Measurements from ENCODE around the gene BIRC6.

Gene BIRC6

DNA sequence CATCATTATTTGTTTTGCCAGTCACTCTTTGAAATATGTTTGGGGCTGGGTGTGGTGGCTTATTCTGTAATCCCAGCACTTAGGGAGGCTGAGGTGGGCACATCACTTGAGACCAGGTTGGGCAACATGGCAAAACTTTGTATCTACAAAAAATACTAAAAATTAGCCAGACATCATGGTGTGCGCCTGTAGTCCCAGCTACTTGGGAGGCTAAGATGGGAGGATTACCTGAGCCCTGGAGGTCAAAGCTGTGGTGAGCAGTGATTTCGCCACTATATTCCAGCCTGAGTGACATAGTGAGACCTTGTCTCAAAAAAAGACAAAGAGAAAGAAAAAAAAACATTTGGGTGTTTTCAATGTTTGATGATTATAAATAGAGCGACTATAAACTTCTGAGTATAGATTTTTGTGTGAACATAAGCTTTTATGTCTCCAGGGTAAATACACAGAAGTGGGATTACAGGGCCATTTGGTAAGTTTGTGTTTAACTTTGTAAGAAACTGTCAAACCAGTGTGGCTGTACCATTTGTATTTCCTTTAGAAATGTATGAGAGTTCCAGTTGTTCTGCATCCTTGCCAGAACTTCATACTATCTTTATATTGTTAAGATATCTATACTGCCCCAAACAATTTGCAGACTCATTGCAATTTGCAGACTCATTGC, 15.8 kb downstream of the BIRC6 start:
- DNase-seq, result no peak

DNA sequence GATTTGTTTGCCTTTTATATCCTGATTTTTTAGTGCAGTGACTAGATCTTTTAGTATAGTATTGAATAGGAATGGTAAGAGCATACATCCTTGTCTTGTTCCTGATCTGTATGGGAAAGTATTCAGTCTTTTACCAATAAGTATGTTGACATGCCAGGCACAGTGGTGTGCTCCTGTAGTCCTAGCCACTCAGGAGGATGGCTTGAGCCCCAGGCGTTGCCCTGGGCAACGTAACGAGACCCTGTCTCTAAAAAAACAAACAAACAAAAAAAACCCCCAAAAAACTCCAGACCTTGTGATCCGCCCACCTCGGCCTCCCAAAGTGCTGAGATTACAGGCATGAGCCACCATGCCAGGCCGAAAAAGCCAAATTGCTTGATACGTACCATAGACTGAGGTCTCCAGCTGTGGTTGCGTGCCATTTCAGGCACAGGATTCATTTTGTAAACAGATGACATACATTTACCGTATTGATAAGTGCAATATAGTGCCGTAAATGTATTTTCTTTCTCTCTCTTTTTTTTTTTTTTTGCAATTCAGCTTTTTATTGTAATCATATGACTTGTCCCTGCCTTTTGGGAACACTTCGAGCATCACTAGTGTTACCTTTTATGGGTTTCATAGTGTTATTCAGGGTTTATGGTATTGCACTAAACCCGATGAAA, 18.5 kb downstream of the BIRC6 start:
- DNase-seq, result no peak

DNA sequence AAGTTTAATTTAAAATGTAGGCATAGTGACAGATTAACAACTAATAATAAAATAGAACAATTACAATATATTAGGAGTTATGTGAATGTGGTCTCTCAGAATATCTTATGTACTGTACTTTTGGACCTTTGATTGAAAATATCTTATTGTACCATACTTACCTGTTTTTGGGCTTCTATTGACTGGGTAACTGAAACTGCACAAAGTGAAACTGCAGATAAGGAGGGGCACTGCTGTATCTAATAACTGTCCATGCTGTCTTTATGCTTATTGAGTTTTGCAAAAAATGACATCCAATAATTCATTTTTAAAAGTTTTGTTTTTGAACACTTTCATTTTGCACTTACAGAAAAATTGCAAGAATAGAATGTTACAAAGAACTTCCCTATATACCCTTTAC, 19.9 kb downstream of the BIRC6 start:
- no peak for DNase-seq

DNA sequence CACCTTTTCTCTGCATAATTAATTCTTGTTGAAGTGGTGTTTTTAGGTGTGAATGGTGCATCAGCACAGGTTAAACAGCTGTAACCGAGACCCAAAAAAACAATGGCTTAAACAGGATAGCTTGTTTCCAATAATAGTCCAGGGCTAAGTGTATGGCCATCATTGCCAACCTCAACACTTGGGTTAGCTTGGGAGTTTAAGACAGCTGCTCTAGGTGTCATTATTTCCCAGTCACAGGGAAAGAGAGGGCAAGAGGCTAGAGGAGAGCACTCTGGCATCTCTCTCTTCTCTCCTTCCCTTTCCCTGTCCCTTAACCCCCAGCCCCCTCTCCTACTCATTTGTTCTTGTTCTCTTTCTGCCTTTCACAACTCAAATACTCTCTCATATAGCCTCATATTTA, 21.1 kb downstream of the BIRC6 start:
- no peak for DNase-seq

DNA sequence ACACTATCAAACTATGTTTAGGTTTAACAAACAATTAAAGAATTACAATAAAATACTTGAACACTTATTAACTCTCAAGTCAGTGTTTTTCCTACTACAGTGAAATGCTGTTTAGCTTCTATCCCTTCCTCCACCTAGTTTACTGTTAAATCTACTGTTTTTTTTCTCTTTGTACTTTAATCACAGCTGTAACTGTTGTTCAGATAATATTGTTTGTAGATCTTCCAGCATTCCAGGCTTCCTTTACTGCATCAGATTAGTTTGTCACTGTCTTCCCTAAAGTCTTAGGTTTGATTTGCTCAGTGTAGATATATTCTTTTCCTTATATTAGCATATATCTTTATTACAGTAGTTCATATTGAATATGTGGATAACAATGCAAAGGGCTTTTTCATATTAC, 22.5 kb downstream of the BIRC6 start:
- DNase-seq, result no peak

DNA sequence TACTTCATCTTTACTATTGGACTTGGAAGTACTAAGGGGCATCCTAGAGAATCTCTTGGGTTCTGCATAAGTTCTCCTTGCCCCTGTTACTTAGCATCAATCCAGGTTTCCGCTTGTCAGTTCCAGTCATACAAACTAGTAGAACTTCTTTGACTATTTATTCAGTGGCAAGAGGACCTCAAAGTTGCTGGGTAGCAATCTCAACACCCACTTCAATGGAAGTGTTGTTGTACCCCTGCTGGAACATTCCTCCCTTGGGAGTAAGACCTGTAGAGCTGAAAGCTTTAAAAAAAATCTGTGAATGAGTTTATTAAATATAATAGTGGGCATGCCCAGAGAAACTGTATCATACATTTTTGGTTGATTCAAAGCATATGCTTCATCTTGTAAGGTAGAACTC, 27.0 kb downstream of the BIRC6 start:
- DNase-seq, result no peak

DNA sequence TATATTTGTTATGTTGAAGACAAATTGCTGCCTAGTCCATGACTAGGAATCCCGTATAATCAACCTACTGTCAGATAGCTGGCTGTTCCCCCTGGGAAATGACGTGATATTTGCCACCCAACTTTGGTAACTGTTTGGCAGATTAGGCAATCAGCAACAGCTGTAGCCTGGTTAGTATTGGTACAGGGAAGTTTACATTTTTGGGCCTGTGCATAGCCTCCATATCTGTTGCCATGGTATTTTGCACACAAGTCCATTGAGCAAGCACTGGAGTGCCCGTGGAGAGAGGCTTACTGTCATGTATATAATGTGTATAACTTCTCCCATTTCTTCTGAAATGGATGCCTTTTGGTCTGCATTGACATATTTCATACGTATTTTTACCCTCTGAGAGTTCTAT, 27.7 kb downstream of the BIRC6 start:
- no peak for DNase-seq

DNA sequence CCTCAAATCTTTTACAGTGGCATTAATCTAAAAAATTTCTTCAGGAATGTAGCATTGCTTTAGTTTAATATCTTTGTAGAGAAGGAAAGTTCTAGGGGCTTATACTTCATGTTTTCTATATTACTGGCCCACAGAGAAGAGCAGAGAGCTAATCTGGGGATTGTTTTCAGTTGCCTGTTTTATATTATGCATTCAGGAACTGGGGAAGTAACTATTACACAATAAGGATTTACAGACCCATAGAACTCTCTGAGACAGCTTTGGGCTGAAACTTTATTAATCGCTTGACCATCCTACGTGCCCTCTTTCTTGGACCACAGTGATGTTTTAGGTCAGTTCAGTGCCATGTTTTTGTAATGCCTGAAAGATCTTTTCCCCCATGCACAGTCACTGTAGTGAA, 29.9 kb downstream of the BIRC6 start:
- DNase-seq, result no peak

DNA sequence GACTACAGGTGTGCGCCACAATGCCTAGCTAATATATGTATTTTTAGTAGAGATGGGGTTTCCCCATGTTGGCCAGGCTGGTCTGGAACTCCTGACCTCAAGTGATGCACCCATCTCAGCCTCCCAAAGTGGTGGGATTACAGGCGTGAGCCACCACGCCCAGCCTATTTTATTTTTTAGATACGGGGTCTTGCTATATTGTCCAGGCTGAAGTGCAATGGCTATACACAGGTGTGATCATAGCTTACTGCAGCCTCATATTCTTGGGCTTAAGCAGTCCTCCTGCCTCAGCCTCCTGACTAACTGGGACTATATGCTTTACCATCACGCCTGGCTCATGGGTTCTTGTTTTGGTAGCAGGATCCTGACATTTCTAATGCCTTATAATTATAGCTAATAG, 42.4 kb downstream of the BIRC6 start:
- DNase-seq, result no peak

DNA sequence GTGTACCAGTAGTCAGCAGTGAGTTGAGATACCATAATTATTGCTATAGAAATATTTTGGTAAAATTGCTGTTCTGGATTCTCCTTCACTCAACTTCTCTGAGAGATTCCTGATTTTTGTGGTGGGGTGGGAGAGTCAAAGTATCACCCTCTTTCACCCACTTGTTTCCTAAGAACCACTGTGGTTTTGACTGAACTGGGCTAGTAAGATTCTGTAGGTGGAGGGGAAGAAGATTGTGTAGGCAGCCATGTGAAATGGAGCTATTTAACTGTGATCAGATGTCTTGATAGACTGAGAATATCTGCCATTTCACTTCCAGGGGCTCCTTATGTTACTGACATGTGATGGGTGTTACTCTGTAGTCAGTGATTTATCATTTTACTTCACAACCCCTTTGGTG, 45.3 kb downstream of the BIRC6 start:
- no peak for DNase-seq

DNA sequence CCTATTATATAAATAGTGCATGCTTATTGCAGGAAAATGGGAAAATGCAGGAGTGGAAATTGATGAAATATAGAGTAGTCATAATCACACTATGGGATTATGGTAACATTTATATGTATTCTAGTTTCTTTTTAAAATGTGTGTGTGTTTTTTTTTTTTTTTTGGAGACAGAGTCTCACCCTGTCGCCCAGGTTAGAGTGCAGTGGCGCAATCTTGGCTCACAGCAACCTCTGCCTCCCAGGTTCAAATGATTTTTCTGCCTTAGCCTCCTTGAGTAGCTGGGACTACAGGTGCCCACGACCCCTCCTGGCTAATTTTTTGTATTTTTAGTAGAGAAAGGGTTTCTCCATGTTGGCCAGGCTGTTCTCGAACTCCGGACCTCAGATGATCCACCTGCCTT, 47.0 kb downstream of the BIRC6 start:
- DNase-seq, result no peak

DNA sequence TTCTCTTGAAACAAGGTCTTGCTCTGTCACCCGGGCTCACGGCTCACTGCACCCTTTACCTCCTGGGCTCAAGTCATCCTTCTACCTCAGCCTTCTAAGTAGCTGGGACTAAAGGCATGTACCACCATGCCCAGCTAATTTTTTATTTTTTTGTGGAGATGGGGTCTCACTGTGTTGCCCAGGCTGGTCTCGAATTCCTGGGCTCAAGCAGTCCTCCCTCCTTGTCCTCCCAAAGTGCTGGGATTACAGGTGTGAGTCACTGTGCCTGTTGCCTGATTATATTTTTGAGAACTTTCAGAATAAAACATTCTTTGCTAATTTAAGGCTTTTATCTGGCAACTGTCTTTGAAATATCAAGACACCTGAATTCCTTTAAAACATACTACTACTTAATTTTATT, 47.9 kb downstream of the BIRC6 start:
- no peak for DNase-seq

DNA sequence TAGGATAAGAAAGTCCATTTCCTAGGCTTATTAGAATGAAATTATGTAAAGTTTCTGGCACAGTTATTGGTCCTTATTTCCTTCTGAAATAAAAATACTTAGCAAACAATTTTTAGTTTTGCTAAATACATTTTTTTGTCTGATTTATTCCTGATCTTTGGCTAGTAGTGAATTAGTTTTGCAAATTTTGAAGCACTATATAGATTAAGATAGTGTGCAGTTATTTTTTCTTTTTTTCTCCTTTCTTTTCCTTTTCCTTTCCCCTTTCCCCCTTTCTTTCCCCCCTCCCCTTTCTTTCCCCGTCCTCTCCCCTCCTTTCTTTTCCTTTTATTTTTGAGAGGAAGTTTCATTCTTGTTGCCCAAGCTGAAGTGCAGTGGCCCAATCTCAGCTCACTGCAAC, 59.7 kb downstream of the BIRC6 start:
- DNase-seq, result no peak

DNA sequence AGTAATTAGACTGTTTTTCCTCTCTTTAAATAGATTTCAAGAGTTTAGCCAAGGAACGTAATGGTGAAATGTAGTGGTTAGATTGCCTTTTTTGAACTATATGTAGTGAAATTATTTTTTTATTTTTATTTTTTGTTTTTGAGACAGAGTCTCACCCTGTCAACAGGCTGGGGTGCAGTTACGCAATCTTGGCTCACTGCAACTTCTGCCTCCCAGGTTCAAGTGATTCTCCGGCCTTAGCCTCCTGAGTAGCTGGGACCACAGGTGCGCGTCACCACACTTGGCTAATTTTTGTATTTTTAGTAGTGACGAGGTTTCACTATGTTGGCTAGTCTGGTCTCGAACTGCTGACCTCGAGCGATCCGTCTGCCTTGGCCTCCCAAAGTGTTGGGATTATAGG, 60.8 kb downstream of the BIRC6 start:
- DNase-seq, result no peak

DNA sequence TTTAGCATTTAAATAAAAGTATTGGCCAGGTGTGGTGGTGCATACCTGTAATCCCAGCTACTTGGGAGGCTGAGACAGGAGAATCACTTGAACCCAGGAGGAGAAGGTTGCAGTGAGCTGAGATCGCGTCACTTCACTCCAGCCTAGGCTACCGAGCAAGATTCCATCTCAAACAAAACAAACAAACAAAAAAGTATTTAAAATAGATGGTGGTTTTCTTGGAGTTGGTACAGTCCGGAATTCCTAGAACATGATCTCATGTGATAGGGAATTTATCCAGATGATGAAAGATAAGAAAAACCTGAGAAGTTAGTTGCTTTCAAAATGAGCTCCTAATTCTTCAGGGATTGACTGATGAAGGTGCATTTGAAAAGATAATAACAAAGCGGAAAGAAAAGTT, 62.0 kb downstream of the BIRC6 start:
- no peak for DNase-seq

DNA sequence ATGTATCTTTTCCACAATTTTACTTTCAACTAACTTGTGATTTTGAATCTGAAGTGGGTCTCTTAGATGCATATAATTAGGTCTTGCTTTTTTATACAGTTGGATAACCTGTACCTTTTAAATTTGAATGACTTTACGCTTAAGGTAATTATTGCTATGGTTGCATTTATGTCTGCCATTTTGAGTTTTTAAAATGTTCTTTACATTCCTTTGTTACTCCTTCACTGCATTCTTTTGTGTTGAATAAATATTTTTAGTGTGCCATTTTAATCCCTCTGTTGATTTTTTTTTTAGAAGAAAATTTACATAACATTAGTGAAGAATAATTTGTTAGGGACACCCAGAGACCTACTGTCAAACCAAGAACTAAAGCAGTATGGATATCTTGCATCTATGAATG, 65.3 kb downstream of the BIRC6 start:
- DNase-seq, result no peak

DNA sequence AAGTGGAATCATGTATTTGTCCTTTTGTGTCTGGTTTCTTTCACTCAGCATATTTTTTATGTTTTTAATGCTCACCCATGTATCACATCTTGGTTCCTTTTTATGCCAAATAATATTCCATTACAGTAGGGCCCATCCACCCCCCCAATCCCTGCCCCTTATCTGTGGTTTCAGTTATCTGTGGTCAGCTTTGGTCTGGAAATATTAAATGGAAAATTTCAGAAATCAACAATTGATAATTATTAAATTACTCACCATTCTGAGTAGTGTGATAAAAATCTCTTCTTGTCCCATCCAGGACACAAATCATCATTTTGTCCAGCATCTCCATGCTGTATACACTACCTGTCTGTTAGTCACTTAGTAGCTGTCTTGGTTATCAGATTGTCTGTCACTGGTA, 66.7 kb downstream of the BIRC6 start:
- DNase-seq, result no peak

DNA sequence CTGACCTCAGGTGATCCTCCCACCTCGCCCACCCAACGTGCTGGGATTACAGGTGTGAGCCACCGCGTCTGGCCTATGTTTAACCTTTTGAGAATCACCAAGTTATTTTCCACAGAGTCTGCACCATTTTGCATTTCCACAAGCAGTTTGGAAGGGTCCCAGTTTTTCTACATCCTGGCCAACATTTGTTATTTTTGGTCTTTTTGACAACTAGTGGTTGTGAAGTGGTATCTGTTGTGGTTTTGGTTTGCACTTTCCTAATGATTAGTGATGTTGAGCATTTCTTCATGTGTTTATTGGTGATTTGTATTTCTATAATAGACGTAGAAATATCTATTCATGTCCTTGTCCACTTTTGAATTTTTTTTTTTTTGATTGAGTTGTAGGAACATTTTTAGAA, 67.9 kb downstream of the BIRC6 start:
- DNase-seq, result no peak

DNA sequence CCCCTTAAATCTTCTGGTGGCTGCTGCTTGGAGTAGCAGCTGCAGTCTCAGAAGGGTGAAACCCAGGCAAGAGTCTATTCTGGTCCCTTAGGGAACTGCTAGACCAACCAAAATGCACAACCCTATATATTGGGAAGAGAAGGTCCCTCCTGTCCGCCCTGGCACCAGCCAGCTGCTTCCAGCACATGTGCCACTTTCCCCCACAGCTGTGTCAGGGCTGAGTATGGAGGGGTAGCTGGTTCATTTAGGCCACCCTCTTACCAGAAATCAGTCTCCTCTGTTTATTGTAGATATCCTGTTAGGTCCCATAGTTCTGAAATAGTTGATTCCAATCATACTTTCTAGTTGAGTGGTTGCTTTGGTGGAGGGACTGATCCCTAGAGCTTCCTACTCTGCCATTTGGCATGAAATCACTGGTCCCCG, 68.9 kb downstream of the BIRC6 start:
- no peak for DNase-seq

DNA sequence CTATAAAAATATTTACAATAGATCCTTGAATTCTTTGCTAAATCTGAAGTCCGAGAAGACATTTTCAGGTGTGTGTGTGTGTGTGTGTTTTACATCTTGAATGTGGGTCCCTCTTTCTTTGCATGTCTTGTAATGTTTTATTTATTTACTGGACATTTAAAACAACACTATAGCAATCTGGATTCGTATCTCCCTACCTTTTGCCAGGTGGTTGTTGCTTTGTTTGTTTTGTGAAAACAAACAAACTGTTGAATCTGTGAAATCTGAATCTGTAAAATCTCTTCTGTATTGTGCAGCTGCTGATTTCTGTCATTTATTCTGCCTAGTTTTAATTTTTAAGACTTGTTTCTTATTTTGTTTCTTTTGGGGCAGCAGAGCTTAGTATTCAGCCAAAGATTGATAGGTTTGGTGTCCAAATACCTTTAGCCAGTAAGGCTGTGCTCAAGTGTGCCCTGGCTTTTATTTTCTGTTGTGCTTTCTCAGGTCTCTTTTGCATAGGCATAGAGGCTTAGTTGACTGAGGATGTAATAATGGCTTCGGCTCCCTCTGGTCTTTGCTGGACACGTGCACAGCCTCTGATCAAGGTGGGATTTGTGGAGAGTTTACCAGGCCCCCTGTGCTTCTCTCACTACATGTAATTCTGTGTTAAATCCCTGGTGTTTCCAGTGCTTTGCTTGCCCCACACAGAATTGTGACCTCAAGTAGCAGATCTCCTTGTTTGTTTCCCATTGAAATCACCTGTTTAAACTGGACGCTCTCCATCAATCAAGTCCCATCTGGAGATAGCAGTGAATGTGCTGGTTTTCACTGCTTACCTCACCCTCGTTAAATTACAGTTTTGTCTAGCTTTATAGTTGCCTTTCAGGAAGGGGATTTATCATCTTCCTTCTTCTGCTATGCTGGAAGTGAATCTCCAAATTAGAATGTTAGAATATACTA, 71.1 kb downstream of the BIRC6 start:
- DNase-seq, result no peak

DNA sequence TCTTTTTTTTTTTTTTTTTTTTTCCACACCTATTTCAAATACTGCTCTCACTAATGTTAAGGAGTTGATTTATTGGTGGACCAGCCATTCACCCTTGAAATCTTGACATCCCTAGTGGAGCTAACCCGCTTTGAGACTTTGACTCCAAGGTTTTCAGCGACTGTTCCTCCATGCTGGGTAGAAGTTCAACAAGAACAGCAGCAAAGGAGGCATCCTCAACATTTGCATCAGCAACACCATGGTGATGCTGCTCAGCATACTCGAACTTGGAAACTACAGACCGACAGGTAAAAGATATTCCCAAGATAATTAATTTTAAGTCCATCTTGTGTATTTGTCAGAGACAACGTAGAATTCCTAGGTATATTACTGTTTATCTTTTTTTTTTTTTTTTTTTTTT, 74.0 kb downstream of the BIRC6 start:
- no peak for DNase-seq

DNA sequence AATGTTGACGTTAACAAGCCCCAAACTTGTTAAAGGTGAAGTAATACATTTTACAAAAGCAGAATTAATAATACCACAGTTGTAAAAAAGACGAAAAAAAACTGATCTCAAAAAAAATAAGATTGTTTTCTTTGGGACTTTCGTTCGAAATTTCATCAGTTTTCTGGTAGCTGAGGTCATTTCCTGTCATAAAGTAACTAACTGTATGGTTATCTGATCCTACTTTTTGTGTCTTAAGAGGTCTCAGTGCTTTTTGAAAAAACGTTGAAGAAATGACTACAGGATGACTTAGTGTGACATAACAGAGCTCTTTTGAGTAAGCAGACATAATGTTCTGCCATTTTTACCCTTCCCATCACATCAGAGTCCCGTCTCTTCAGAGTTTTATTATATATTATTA, 79.3 kb downstream of the BIRC6 start:
- no peak for DNase-seq

DNA sequence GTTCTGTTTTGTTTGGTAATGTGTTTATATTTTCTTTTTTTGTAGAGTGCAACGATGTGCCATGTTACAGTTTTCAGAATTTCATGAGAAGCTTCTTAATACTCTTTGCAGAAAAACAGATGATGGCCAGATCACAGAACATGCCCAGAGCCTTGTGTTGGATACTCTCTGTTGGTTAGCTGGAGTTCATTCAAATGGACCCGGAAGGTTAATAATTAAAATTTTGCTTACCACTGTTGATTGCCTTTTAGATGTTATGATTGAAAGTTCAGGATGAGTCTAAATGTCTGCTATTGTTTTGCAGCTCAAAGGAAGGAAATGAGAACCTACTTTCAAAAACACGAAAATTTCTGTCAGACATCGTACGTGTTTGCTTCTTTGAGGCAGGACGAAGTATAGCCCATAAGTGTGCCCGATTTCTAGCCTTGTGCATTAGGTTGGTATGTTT, 85.2 kb downstream of the BIRC6 start:
- no peak for DNase-seq

DNA sequence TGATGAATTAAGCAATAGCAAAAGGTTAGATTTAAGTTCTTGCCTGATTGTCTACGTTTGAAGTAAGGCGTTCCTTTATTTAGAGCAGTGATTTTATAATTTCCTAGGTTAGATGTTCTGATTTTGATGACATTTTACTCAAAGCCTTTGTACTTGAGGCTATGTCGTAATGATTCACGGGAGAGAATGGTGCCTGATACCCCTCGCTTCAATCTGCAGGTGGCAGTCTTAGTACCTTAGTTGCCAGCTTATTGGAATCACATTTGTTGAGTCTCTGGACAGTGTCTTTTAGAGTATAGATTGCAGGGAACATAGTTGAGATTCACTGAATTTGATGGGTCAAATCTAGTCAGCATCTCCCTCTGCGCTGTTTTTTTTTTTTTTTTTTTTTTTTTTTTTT, 89.5 kb downstream of the BIRC6 start:
- no peak for DNase-seq
